Measurements from ENCODE around the gene AGAP1.

AGAP1 gene

DNA sequence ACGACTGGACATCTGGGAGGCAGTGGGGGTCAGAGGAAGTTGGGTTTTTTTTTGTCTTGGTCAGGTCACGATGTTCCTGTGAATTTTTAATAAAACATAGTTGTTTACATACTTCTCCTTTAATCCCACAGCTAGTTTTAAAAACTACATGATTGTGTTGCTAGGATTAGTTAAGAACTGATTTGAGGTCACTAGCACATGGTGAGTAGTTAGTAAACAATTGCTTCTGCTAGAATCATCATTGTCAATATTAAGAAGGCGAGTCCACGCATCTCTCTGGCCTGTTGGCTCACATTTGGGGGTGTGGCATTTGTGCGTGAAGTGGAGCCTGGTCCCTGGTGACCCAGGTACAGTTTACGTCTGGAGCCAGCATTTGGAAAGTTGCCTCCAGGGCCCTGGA is 59.4 kb downstream of the AGAP1 start:
- no peak for DNase-seq

DNA sequence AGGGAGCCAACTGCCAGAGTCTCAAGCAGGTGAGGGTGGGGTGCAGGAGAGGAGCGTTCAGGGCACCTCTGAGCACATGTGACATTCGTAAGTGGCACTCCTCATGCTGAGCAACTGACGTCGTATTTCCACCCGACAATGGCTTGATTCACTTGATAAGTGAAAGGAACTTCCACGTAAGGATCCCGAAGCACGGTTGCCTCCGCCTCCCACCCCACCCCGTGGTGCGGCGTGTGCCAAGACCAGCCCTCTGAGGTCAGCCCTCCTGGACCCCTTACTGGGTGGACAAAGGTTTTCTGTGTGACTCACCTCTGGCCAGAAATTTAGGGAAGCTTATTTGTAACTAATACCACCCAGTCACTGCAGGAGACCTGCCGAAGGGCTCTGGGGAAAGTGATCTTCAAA is 59.9 kb downstream of the AGAP1 start:
- no peak for DNase-seq

DNA sequence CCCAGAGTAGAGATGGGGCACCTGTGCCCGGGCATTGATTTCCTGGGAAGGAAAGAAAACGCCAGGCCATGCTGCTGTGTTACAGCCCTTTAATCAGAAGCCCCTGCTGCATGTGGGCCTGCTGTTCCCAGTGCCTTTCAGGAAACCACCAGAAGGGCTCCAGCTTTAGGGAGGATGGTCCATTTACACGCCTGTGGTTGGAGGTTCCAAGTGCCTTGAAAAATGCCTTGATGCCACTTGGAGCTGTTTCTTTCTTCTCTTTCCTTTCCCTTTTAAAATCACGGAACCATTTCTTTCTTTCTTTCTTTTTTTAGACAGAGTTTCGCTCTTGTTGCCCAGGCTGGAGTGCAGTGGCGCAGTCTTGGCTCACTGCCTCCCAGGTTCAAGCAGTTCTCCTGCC is 60.5 kb downstream of the AGAP1 start:
- DNase-seq = no peak

DNA sequence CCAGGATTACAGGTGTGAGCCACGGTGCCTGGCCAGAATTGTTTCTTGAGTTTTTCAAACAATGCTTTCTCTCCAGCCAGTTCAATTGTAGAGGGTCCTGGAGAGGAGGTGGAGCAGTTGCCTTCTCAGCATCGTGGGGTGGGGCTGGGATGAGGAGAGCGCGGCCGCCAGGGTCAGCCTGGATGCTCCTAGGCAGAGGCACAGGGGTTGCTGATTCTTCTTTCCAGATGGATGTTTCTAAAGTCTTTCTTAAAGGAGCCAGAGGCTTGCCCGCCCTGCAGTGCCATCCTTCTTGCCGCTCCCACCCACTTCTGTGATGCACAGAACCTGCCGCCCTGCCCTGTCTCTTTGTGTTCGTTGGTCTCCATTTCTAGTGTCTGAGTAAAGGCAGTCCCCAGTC is 61.1 kb downstream of the AGAP1 start:
- DNase-seq = no peak

DNA sequence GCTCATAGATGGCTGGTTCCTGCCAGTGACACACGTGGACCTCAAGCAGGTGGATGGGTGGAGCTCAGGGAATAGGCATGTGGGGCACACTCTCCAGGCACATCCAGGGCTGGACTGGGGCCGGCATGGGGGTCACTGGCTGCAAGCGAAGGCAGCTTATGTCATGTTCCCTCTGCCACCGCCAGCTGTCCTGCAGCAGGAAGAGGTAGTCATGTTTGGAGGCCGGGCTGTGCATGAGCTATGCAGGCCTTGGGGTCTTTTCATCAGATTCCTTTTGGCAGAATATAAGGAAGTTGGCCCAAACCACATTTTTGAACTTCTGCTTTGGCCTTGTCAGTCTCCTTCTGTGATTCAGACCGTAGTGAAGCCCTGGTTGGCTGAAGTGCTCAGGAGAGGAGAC is 61.5 kb downstream of the AGAP1 start:
- DNase-seq = peak; percentile 17

DNA sequence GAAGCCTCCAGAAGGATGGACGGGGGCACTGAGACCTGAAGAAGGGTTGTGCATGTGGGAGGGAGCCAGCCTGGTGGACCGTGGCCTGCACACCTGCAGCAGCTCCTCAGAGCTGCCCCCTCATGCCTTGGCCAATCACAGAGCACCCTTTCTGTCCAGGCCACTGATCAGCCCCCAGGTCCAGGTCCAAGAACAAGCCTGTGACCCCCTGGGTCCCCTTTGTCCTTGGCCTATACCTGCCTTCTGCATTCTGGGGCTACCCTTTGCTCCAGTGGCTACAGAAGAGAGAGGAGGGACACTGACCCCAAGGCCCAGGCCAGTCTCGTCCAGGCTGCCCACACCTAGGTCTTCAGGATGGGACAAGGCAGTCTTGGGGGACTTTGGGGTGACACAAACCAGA is 62.2 kb downstream of the AGAP1 start:
- no peak for DNase-seq

DNA sequence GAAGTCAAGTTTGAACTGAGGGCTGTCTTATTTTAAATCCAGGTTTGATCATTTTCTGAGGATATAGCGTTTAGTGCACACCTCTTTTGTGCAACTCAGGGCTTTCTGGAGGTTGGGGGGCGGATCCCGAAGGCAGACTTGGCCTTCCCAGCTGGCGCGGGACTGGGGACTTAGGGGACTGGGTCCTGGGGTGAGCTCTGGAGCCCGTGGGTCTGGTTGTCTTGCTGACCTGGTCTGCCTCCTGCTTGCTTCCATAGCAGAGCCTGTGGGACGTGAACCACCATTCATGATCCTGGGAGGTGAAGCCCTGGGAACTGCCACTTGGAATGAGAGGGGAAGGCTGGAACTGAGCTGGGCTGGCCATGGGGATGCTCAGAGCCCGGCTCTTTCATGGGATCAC is 63.1 kb downstream of the AGAP1 start:
- DNase-seq = no peak

DNA sequence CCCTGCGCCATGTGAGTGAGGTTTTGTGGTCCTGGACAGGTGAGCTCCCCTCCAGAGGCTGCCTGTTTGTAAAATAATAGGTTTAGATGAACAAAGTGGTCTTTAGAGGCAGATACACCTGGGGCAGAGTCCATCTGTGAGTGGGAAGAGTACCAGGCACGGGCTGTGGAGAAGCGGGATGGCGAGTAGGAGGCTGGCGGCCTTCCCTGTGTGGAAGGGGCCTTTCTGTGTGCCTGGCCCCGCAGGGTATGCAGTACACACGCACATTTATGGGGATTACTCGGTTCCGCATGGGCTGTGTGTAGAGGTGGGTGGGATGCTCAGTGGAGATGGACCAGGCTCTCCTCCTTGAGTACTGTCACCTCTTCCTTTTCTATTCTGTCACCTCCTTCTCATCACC is 64.1 kb downstream of the AGAP1 start:
- DNase-seq = no peak

DNA sequence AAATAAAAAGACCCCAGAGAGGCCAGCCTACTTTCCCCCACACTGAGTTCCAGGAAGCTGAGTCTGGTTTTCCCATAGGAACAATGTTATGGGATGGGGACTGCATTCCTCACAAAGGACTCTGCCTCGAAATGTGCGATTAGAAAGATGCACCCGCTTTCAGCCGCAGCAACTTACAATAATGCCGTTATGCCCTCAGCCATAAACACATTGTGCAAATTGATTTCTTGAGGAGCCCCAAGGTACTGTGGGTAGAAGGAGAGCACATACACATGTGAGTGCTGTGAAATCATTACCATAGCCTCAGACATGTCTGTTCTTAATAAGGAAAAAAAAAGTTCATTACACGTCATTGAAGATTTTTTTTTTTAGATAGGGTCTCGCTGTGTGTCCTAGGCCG is 64.7 kb downstream of the AGAP1 start:
- DNase-seq = no peak

DNA sequence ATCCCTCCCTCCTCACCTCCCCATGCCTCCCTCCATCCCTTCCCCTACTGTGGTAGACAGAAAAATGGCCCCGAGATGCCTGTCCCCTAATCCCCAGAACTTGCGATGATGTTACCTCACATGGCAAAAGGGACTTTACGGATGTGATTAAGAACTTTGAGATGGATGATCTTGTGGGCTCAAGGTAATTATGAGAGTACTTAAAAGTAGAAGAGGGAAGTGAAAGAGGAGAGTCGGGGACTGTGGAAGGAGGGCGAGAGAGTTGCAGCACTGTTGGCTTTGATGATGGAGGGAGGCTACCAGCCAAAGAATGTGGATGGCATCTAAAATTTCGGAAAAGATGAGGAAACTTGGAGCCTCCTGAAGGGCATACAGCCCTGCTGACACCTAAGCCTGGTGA is 66.5 kb downstream of the AGAP1 start:
- no peak for DNase-seq

DNA sequence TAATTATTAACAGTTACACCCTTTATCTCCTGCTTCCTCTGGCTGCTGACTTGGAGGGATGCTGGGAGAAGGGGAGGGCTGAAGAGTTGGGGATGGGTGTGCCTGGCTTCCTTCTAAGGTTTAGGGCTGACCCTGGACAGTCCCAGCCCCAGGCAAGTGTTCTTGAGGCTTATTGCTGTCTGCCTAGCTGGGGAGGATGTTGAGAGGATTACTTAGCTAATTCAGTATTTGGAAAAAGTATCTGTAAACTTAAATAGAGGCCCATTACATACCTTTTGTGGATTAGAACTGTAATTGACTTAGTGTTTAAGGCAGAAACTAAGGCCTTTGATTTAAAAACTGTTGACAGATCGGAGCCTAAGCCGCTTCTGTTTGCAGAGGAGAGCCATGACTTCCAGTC is 67.6 kb downstream of the AGAP1 start:
- DNase-seq = no peak

DNA sequence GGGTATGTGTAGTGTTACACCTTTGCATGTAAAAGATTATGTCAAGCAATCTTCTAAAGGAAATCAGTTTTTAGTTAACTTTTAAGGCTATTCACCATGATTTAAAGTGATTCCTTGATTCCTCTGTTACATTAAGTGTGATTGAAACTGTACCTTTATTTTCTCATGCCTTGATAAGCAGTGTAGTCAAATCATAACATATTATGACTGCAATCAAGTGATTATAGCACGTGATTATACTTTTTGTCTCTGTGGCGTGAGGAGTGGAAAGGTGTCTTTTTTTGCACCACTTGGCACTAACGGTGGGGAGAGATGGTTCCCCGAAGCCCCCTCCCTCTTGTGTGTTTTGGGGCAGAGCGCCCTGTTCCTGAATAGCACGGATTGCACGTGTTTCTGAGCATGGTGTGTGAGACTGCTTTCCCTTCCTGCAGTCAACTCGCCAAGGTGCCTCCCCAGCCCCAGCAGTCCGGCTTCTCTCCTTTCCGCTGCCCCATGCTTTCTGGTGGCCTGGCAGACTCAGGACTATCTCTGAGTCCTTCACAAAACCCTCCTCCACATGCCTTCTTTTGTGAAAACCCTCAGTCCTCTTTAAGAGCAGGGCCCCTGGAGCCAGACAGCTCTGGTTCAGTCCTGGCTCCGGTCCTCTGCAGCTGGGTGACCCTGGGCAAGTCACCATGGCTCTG is 68.4 kb downstream of the AGAP1 start:
- DNase-seq = no peak

DNA sequence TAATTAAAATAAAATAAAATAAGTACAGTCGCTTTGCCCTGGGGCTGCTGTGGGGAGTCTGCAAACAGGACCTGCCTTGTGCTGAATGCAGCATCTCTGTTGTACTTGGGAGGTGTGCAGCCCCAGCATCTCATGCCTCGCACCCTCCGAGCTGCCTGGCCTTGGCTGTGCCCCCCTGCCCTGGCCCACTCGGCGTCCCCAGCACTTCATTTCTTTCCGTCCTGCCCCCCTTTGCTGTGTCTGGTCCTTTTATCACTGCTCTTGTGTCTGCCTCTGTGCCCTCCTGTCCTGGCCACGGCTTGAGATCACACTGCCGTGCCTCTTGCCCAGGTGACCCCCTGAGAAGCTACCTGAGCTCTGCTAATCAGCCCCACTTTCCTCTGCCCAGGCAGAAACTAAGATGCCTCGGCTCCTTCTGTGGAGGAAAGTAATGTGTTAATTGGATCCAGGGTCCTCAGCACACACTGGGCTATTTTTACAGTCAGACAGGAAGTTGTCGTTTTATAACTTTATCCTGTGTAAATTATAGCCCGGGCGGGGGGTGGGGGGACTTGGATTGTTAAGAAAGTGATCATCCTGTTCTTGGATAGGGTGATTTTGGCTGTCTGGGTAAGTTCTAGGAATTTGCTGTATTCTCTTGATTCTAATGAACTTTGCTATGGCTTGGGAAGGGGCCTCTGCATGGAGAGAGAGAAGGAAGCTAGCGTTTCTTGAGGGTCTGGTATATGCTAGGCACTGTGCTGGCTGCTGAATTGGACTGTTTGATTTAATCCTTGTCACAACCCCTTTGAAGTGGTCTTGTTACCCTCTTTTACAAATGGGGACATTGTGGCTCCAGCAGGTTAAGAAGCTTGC is 69.4 kb downstream of the AGAP1 start:
- DNase-seq = no peak

DNA sequence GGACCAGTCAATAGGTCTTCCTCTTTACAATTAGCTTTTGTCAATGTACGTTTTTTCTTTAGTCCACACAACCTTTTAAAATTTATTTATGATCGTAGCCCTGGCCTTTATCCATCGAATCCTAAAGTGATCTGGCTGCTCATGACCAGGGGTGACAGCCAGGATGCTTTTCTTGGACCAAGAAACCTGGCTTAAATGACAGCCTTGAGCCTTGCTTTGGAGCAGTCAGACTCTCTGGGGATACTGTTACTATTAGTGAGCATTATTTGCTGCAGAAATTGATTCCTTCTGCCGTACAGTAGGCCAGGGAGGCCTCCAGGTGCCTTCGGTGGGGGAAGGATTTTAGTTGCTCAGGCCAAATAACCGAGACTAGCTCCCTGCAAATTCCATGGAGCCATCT is 70.2 kb downstream of the AGAP1 start:
- no peak for DNase-seq

DNA sequence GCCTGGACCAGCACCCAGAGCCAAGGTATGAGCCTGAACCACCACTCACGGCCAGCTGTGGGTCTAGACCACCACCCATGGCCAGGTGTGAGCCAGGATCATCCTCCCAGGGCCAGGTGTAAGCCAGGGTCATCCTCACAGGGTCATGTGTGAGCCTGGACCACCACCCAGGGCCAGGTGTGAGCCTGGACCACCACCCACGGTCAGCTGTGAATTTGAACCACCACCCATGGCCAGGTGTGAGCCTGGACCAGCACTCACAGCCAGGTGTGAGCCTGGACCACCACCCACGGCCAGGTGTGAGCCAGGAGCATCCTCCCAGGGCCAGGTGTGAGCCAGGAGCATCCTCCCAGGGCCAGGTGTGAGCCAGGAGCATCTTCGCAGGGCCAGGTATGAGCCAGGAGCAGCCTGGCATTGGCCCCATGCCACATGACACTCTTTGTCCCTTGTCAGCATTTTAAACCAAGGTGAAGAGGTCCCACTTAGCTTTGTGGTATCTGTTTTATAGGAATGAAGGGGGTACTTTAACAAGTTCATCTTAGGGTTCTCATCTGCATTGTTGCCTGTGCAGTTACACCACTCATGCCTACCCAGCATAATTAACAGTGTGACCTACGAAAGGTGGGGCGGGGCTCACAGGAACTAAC is 71.2 kb downstream of the AGAP1 start:
- DNase-seq = no peak

DNA sequence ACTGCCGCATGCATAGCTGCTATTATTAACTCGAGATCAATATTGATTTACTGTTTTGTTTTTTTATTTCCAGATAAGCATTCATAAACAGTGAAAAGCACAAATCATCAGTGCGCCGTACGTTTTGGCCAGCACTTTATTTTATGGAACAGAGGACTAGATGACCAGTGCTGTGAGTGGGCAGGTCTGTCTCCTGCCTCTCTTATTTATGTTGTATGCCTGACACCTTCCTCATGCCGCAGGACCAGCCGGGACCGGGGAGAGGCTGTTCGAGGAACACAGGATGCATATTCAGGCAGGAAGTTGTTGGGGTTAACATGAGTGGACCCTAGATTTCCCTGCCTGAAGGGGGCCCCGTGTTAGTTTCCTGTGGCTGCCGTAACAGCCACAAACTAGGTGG is 72.6 kb downstream of the AGAP1 start:
- DNase-seq = no peak

DNA sequence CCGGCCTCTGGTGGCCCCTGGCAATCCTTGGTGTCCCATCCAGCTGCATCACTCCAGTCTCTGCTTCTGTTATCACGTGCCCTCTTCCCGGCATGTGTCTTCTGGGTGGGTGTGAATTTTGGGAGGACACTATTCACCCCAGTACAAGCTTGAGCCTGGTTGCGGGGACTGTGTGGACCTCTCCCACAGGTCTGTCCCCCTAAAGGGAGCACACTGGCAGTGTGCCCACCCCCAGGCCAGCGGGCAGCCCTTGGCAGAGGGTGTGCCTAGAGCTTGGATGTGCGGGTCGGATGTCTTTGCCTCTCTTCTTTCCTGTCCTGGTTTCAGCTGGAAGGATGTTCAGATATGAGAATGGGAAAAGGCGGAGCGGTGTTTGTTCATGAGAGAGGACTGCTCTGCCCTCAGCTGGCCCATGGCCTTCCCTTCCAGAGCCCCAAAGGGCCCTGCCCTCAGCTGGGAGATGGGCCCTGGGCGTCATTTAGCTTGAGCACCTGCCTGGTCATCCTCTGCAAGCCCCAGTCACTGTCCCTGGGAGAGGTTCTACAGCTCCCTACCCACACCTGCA is 73.2 kb downstream of the AGAP1 start:
- DNase-seq = no peak

DNA sequence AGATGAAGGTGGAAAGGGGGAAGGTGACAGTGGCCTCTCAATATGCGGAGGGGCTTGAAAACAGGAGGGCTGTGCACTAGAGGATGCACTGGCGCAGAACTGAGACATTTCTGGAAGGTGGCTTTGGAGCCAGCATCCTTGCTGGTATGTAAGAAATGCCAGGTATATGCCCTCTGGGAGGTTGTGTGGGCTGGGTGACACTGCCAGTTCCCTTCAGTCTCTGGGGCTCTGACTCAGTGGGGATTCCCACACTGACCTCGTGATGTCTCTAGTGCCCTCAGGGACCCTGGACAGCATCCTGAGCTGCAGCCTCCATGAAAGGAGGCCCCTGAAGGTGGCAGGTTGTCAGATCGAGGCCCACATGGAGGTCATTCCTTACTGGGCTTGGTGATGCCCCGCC is 74.0 kb downstream of the AGAP1 start:
- no peak for DNase-seq

DNA sequence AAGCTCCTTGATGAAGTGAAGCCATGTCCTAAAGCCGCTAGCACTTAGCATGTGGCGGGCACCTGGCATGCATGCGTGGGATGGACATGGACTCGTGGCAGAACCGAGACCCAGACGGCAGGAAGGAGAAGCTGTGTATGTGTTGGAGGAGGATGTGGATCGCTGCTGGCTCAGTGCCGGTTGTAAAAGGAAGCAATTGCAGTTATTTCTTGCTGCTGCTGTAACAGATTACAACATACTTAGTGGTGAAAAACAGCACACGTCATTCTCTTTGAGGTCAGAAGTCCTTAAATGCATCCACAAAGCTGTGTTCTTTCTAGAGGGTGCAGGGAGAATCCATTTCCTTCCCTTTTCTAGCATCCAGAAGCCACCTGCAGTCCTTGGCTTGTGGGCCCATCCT is 74.6 kb downstream of the AGAP1 start:
- DNase-seq = peak; percentile 3

DNA sequence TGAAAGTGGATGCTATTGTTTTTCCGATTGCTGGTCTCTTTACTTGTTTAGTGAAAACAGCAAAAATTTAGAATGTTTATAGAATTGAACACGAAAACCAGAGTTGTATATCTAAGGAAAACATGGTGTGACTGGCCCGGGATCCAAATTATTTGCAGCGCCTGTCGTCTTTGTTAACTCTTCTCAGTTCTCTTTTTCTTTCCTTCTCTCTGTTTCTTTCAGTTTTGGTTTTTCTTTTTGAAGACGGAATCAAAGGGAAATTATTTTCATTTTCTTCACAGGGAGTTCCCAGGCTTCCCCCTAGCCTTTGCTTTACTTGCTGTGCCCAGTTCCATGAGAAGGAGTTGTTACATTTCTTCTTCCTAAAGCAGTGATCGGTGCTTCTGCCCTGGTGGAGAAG is 76.0 kb downstream of the AGAP1 start:
- DNase-seq = no peak

DNA sequence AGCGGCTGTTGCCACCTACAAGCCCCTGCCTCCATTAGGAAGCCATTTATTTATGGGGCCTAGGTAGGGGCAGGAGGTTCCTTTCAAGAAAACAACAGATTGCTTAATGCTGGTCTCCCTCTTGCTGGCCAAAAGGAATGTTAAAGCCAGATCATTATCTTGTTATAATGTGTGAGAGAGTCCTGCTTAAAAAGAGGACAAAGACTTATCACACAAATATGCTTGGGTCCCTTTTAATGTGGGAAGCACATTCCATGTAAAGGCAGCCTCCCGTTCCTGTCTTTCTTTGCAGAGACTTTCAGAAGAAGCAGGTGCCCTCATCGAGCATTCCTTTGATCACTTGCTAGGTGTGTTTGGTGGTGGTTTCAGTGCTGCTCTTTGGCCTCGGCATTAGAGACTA is 76.4 kb downstream of the AGAP1 start:
- DNase-seq = no peak

DNA sequence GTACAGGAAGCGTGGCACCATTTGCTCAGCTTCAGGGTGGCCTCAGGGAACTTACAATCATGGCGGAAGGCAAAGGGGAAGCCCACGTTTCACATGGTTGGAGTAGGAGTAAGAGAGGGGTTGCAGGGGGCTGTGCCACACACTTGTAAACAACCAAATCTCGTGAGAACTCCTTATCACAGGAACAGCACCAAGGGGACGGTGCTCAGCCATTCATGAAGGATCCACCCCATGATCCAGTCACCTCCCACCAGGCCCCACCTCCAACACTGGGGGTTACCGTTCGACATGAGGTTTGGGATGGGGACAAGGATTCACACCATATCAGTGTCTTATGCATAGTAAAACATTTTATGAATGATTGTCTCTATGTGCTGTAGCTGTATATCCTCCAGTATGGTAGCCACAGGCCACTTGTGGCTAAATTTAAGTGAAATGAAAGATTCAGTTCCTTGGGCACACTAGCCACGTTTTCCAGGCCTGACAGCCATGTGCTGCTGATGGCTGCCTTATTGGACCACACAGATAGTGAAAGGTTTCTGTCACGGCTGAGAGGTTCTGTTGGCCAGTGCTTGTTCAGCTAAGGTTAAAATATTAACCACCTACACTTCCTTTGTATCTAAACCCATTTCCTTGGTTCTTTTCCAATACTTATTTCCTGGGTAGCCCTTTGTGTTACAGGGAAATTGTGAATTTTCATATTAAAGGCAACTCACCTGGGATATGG is 77.3 kb downstream of the AGAP1 start:
- no peak for DNase-seq

DNA sequence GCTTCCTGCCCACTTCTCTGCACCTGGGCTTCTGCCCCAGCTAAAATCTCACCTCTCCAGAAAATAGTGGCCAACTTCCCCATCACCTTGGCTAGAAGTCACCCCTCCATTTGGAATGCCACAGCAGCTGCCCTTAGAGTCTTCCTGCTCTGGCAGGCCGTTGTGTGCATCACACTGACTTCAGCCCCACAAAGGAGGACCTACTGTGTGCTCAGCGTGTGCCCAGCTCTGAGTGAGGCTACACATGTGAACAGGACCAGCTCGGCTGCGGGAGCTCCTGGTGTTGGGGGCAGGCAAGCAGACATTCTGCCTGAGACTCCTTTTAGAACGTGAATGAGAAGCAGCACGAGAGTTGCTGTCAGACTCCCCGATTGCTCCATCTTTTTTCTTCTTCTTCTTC is 78.7 kb downstream of the AGAP1 start:
- DNase-seq = no peak
